ENCODE results near the gene STARD8.

DNA sequence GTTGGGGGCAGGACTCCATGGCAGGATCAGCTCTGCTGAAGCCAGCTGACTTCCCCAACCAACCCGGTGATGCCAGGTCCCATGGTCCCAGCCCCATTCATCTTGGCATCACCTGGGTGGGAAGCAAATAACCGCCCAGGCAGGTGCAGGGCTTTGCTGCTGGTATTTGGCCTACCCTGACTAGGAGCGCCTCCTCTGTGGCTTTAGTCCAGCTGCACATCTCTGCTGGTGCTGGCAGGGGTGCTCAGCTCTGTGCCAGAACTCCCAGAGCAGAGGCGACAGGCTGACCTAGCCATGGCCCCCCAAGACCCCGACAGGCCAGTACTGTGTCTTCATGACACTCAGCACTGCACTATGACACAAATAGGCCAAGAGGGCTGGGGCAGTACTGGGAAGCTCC, 64.4 kb downstream of the STARD8 start:
- TF ChIP-seq, protein P1, sequence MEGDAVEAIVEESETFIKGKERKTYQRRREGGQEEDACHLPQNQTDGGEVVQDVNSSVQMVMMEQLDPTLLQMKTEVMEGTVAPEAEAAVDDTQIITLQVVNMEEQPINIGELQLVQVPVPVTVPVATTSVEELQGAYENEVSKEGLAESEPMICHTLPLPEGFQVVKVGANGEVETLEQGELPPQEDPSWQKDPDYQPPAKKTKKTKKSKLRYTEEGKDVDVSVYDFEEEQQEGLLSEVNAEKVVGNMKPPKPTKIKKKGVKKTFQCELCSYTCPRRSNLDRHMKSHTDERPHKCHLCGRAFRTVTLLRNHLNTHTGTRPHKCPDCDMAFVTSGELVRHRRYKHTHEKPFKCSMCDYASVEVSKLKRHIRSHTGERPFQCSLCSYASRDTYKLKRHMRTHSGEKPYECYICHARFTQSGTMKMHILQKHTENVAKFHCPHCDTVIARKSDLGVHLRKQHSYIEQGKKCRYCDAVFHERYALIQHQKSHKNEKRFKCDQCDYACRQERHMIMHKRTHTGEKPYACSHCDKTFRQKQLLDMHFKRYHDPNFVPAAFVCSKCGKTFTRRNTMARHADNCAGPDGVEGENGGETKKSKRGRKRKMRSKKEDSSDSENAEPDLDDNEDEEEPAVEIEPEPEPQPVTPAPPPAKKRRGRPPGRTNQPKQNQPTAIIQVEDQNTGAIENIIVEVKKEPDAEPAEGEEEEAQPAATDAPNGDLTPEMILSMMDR (conservative IDR thresholded peaks at IDR 0.05; ENCODE audit: low read depth, low read length) = no peak
- TF ChIP-seq EZH2 (IDR thresholded peaks at IDR 0.05; ENCODE audit: low read length, unreplicated experiment) = no peak

All from PC-3 (cell line).